ENCODE data around the gene FLVCR1.

The FLVCR1 gene

DNA sequence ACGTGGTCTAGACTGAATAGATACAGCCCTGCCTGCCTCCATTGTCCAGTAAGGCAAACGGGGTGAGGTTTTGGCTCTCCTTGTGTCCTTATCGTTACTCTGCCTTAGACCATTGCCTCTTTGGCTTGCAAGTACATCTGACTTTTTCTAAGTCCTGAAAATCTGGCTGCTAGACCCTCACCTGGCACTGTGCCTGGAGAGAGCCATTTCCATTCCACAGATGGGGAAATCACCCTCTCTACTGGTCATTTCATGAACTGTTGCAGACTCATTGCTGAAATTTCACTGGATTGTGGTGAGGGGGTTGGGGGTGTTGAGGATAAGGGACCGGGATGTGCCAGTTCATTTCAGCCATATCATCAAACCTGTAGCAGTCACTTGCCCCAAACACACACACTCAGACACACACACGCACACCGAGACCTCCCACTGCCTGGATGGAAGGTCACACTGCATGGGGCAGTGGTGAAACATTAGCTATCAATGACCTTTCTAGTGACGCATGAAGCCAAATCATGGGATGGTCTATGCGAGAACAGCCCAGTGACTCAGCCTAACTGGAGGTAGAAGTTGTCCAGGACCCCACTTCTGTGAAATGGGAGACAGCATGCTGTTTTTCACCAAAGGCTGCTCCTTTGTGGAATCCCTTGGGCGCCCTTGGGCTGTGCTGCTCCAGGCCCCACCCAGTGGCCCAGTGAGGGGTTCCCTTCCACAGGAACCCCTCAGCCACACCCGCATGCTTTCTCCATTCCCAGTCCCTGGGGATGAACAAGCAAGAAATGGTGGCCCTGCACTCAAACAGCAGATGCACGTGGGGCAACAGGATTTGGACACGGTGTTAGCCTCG lies 57.4 kb downstream of the FLVCR1 start:
- peak; percentile 26 for DNase-seq (ENCODE audit: low read depth)

DNA sequence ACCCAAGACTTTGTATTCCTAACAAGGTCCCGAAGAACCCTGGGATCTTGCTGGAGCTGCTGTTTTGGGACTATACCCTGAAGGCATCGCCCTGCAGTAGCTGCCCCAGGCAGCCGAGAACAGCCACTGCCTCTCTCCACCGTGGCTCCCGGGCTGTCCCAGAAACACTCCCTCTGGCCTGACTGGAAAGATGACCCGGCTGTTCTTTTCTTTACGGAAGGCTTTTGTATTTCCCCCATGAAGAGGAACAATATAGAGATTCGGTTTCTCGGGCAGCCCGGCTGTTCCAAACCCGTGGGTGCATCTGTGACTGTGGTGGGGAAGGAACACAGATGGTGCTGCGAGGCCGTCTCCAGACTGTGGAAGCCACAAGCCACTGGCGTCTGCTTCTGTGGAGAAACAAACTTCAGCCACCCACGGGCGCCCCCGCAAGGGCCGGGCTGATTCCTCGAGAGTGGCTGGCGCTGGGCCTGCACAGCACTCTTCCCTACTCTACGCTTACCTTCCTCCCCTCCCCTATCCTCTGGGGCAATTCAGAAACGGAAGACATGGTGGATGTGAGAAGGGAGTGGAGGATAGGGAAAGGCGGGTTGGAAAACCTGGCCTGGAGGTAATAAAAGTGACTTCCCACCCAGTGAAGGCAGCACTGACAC lies 58.5 kb downstream of the FLVCR1 start:
- DNase-seq (ENCODE audit: low read depth): no peak

GRCh38 chr1:212917134-212917485 lies 59.0 kb downstream of the FLVCR1 start:
- no peak for DNase-seq (ENCODE audit: low read depth)

- DNase-seq (ENCODE audit: low read depth): no peak
These were observed 59.8 kb downstream of the FLVCR1 start for GRCh38 chr1:212917858-212918257.

DNA sequence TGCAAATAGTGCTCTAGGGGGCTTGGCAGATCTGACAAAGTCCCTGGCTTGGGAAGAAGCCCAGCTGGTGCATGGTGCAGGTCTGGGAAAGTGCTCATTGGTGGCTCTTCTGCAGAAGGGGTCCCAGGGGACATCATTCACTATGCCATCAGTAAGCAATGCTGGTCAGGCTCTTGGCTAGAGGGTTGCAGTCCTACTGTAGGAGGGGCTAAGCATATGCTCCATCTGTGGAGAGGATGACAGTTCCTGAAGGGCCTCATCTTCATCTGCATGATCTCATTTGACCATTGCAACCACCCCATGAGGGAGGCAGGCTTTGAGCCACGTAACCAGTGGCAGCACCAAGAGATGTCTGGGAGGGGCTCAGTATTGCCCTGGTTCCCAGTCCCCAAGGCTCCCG lies 60.7 kb downstream of the FLVCR1 start:
- no peak for DNase-seq (ENCODE audit: low read depth)

DNA sequence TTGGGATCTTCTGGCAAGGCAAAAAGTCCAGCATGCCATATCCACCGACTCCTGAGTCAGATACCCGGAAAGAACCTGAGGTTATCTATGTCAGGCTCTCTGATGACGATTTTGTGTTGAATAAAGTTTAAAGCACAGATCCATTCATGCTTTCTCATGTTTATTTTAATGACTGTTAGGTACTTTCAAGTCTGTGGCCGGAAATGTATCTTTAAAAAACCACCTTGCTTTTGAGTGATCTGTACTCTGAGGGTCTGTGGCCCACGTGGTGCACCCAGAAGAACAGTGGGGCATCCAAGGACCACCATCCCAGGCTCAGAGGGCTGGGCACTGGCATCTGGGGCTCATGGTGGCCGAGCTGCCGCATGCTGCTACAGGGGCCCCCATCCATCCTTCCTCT lies 62.2 kb downstream of the FLVCR1 start:
- DNase-seq (ENCODE audit: low read depth): no peak

DNA sequence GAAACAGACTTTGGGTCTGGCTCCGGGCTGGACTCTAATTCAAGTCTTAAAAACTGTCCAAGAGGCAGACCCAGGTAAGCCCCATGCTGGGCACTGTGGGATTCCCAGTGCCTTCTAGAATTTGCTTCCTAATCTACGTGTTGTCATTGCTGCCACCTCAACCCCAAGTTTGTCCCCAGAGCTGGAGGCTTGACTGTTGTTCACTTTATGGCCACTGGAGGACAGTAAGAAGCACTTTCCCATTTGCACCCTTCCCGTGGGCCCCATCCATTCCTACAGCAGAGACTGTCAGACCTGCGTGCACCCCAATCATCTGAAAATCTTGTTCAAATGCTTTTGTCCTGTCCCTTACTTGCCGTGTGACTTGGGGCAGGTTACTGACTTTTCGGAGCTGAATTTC lies 62.8 kb downstream of the FLVCR1 start:
- no peak for DNase-seq (ENCODE audit: low read depth)

GRCh38 chr1:212922016-212922415 lies 63.9 kb downstream of the FLVCR1 start:
- DNase-seq (ENCODE audit: low read depth): no peak

GRCh38 chr1:212926372-212926771 lies 68.3 kb downstream of the FLVCR1 start:
- DNase-seq (ENCODE audit: low read depth): no peak

GRCh38 chr1:212928323-212929291 lies 70.5 kb downstream of the FLVCR1 start:
- DNase-seq (ENCODE audit: low read depth): no peak

DNA sequence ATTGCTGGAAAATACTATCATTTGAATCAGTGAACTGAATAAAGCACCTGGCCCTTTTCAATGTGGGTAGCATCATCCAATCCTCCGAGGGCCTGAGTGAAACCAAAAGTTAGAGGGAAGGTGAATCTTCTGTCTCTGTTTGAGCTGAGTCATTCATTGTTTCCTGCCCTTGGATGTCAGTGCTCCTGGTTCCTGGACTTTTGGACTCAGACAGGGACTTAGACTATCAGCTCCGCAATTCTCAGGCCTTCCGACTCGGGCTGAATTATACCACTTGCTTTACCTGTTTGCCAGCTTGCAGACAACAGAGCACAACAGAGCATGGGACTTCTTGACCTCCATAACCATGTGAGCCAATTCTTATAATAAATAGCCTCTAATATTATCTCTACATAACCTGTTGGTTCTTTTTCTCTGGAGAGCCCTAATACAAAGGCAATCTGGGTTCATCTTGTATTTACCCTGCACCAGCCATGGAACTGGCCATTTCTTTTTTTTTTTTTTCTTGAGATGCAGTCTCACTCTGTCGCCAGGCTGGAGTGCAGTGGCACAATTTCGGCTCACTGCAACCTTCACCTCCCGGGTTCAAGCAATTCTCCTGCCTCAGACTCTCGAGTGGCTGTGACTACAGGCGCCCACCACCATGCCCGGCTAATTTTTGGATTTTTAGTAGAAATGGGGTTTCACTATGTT lies 73.1 kb downstream of the FLVCR1 start:
- no peak for DNase-seq (ENCODE audit: low read depth)

GRCh38 chr1:212933815-212934471 lies 75.9 kb downstream of the FLVCR1 start:
- no peak for DNase-seq (ENCODE audit: low read depth)

GRCh38 chr1:212935387-212935981 lies 77.4 kb downstream of the FLVCR1 start:
- DNase-seq (ENCODE audit: low read depth): no peak

DNA sequence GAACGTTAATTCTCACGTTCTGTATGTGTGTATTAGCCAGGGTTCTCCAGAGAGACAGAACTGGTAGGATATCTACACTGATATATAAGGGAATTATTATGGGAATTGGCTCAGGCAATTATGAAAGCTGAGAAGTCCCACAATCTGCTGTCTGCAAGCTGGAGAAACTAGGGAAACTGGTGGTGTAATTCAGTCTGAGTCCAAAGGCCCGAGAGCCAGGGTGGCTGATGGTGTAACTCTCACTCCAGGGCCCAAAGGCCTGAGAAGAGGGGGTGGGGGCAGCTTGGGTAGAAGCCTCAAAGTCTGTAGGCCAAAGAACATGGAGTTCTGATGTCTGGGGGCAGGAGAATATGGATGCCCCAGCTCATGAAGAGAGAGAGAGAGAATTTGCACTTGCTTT lies 79.0 kb downstream of the FLVCR1 start:
- no peak for DNase-seq (ENCODE audit: low read depth)

DNA sequence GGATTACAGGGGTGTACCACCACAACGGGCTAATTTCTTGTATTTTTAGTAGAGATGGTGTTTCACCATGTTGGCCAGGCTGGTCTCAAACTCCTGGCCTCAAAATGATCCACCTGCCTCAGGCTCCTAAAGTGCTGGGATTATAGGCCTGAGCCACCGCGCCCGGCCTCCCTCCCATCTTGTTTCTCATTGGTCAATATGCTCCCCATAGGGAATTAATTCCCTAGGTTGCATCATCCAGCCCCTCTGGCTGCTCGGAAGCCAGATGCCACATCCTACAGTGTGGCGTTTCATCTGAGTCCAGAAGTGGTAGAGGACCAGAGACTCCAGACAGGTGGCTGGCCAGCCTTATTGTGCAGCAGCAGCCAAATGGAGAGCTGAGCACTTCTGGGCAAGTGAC lies 80.8 kb downstream of the FLVCR1 start:
- DNase-seq (ENCODE audit: low read depth): no peak

- DNase-seq (ENCODE audit: low read depth): no peak
These were observed 83.4 kb downstream of the FLVCR1 start for GRCh38 chr1:212941452-212941851.

- DNase-seq (ENCODE audit: low read depth): no peak
These were observed 84.8 kb downstream of the FLVCR1 start for GRCh38 chr1:212942679-212943392.

DNA sequence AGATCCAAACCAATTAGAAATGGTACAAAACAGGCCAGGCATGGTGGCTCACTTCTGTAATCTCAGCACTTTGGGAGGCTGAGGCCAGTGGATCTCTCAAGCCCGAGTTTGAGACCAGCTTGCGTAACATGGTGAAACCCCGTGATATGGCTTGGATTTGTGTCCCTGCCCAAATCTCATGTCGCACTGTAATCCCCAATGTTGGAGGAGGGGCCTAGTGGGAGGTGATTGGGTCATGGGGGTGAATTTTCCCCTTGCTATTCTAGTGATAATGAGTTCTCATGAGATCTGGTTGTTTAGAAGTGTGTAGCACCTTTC lies 85.3 kb downstream of the FLVCR1 start:
- DNase-seq (ENCODE audit: low read depth): no peak

GRCh38 chr1:212944229-212944901 lies 86.3 kb downstream of the FLVCR1 start:
- DNase-seq (ENCODE audit: low read depth): no peak

DNA sequence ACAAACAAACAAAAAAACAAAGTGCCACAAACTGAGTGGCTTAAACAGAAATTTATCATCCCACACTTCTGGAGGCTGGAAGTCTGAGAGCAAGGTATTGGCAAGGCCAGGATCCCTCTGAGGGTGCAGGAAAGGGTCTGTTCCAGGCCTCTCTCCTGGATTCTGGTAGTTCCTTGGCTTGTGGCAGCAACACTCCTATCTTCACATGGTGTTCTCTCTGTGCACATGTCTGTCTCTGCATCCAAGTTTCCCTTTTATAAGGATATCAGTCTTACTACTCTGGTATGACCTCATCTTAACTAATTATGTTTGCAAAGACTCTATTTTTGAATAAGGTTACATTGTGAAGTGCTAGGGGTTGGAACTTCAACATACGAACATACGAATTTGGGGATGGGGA lies 87.0 kb downstream of the FLVCR1 start:
- DNase-seq (ENCODE audit: low read depth): no peak

Data from fibroblast of the conjunctiva (primary cell).